Hepatocyte (in vitro differentiated cells): Measurements from ENCODE around the gene CALR.

Experiments used
- CTCF ChIP-seq: fragments of 200-600 bp; sonication (generic); IDR thresholded peaks from 2 replicates; pipeline ENCODE4 v1.5.1; 2016; ENCODE audit warnings: antibody characterized with exemption, mild to moderate bottlenecking; ENCODE audit not compliant: poor library complexity
- EZH2 ChIP-seq: fragments of 200-600 bp; sonication (generic); IDR thresholded peaks from 2 replicates; pipeline ENCODE4 v1.6.1; 2016; ENCODE audit warnings: antibody characterized with exemption, mild to moderate bottlenecking, borderline replicate concordance
- EZH2phosphoT487 ChIP-seq: fragments of 200-600 bp; sonication (generic); IDR thresholded peaks from one replicate; pipeline ENCODE4 v1.6.1; 2018; ENCODE audit warnings: antibody characterized with exemption, mild to moderate bottlenecking, low read depth, moderate library complexity; ENCODE audit not compliant: unreplicated experiment, severe bottlenecking

- TF ChIP-seq CTCF (no peak), EZH2phosphoT487 (no peak), EZH2 (no peak)
These were observed 41.9 kb upstream of the CALR start for GRCh38 chr19:12896460-12896859.
